ENCODE measurements around the gene SHROOM1.
"Not testable (repeated sequence)": the region's sequence is repeated elsewhere in the genome, so short reads cannot be mapped to it uniquely, and the experiment has no call there.

SHROOM1 gene, protein sequence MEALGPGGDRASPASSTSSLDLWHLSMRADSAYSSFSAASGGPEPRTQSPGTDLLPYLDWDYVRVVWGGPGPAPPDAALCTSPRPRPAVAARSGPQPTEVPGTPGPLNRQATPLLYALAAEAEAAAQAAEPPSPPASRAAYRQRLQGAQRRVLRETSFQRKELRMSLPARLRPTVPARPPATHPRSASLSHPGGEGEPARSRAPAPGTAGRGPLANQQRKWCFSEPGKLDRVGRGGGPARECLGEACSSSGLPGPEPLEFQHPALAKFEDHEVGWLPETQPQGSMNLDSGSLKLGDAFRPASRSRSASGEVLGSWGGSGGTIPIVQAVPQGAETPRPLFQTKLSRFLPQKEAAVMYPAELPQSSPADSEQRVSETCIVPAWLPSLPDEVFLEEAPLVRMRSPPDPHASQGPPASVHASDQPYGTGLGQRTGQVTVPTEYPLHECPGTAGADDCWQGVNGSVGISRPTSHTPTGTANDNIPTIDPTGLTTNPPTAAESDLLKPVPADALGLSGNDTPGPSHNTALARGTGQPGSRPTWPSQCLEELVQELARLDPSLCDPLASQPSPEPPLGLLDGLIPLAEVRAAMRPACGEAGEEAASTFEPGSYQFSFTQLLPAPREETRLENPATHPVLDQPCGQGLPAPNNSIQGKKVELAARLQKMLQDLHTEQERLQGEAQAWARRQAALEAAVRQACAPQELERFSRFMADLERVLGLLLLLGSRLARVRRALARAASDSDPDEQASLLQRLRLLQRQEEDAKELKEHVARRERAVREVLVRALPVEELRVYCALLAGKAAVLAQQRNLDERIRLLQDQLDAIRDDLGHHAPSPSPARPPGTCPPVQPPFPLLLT

DNA sequence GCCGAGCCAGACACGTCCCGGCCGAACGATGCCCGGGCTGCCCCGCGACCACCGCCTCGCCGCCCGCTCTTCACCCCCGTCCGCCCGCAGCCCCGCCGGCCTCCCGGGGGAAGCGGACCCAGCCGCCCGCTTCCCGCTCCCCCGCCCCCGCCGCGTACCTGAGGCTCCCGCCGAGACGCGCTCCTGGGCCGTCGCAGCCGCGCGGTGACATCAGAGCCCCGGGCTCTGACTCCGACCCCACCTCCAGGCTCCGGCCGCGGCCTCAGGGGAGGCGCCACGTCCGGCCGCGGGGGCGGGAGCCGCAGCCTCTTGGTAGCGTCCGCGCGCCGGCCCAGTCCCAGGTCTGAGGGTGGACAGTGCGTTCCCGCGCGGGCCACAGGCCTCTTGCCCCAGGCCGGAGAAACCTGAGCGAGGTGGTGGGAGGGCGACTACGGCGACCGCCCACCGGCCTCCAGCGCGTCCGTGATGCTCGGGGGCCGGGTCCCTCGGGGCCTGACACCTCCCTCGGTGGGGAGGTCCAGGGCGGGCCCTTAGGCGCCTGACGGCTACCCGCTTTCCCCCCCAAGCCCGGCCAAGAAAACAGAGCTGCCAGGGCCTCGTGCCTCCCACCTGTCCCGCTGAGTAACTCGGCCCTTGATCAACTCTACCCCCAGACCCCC lies at the start of gene SHROOM1:
TSS of gene SHROOM1 (minus strand) at position 212 of the 659 bp plus-strand sequence. CDS start 4,507 bp downstream, outside the sequence.
- peak; percentile 40 for DNase-seq

DNA sequence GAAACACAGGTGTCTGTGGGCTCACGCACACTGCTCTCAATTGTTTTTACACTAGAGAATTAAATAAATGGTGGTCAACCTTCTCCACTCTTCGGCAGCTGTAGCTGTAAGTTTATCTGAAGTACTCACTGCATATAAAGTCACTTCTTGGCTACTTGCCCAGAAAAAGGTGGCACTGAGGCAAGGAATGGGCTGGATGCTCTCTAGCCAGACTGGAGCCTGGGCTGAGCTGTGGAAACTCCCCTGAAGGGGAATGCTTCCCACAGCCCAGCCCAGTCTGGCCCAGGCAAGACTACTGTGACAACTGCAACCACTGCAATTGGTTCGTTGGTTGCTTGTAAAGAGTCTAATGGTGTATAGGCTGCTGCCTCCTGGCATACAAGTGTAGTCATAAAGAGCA lies 47.5 kb upstream of the SHROOM1 start:
- DNase-seq: peak; percentile 49

DNA sequence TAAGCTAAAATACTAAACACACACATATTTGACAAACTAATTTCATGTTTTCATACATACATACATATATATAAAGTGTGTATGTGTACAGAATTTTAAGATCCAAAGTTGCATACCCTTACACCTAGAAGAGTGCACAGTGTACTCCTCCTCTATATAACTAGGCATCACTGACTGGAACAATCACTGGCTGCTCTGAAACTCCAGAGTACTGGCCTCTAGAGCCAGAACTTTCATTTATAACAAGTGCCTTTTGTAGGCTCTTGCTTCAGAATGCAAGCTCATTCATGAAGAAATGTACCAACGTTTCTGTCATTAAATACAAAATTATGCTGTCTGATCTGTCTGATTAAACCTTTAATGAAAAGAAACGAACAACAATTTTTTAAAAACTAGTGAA lies 47.0 kb upstream of the SHROOM1 start:
- no peak for DNase-seq

DNA sequence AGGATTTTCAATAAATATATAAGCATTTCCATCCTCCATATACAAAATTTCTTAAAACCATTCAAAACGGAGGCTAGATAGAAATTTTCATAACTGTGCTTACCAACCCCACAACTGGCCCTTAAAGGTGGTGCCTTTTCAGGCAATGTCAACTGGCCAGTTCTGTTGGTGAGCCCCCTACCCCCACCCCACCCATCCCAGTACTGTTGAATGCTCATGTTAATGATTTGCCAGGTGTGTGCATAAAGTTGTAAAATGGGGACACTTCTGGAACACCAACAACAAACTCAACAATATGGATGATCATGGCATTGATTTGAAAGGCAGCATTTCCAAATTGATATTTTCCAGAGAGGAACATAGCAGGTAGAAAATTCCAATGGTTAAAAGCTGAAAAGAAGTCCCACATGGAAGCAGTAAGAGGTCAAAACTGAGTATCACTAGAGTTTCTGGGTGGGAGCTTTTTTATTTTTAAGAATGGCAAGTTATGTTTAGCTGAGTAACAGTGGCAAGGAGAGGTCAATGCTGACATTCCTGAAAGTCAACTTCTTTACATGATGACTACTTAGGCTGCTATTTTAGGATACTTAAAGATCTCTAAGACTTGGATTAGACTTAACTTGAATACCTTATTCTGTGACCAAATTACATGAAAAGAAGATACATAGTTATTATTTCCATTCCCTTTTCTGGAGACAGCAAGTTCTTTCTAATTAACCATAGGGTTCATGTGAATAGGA lies 45.7 kb upstream of the SHROOM1 start:
- no peak for DNase-seq

DNA sequence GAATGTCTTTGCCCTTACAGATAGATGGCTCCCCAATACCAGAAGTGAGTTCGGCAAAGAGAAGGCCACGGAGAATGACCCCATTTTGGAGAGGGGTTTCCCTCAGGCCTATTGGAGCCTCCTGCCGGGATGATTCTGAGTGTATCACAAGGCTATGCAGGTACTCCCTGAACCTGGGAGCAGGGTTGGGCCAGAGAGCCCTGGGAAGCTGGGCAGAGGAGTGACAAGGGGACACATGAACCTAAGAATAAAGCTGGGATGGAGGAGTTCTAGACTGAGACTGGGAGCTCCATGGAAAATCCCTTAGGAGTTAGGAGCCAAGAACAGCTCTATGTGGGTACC lies 43.5 kb upstream of the SHROOM1 start:
- DNase-seq: no peak

DNA sequence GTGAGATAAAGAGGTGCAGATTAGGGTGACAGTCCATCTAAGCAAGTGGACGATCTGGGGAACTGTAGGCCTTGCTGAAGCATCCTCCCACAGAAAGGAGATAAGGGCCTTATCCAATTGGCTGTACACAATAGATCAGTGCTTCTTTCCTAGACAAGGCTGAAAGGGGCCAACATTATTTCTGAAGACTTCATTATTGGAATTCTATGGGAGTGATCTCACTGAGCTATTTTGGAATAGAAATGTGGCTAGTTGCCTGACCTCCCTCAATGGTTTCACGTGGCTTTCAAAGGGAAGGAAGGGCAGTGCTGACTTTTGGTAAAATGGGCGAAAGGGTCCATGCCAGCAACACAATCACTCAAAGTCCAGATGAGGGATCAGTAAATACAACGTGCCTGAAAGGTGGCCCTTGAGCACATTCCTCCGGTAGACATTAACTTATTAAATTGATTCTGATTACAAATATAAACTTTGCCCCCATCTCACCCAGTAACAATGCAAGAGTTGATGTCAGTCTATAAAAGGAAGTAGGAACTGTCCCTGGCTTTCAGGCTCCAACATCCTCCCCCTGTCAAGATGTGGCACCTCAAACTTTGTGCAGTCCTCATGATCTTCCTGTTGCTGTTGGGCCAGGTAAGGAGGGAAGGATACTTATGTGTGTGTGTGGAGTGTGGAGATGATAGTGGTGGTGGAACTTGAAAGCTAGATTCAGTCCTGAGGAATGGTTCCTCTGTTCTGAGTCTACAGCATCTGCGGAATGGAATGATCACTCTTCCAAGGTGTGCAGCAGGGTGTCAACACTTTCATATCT lies 42.9 kb upstream of the SHROOM1 start, which contains the start of gene LEAP2:
TSS of gene LEAP2 (plus strand) at position 550 of the 811 bp plus-strand sequence. CDS start at position 577, 27 bp downstream.
- no peak for DNase-seq

DNA sequence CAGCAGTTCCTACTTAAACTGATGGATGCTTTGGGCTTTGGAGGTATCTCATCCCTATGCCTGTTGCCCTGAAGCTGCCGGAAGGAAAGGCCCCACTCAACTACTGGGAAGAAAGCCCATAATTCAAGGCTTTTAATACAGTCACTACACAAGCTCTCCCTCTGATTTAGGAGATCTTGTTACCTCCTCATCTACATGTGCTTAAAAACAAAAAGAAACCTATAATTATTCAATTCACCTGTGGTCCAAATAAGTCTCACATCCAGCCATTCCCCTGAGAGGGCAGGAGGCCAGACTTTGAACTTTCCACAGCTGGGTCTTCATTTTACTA lies 42.3 kb upstream of the SHROOM1 start:
- no peak for DNase-seq

DNA sequence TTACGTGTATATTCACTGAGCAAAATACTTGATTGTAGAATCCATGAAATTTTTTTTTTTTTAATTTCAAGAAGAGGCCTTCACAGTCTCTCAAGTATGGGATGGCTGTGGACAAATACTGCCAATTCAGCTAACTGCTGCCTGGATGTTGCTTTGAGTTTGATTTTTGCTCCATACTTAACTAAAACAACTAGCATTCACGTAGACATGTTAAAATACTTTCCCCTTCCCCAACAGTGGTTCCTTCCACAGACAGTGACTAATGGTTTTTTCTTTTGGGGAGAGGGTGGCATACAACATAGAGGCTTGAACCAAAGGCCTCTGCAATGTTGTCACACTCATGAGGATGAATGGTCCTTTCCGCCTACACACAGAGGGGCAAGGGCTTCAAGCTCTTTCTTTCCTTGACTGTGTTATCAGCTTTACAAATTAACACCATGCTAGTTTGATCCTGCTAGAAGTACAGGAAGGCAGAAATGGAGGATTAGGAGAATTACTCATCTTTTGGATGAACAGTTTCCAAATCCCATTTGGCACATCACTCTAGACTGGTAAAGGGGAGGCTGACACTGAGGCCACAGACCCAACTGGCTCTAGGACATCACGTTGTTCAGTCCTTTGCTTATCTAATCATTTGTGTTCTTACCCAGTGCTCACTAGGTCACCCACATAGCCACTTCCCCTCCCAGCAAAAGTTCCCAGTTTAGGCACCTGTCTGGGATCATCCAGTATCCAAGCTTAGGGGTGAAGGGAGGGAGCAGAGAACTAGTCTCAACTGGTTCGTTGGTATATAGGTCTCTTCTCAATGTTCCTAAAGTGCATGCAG lies 41.2 kb upstream of the SHROOM1 start:
- no peak for DNase-seq

DNA sequence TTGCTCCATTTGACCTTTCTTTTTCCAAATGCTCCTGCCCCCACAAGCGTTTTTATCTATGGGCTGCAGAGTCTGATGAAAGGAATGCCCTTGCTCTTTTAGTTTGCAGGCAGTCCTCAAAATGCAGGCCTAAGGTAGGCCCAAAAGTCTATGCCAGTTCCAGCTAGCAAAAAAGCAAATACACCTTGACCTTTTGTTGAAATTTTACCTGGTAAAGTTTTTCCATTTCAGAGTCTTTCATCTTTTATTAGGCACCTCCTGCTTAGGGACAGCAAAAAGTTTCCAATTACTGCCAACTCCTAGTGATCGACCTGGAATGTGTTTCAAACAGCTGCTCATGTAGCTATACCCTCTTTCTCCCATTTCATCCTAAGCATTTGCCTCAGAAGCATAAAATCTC lies 40.4 kb upstream of the SHROOM1 start:
- no peak for DNase-seq

DNA sequence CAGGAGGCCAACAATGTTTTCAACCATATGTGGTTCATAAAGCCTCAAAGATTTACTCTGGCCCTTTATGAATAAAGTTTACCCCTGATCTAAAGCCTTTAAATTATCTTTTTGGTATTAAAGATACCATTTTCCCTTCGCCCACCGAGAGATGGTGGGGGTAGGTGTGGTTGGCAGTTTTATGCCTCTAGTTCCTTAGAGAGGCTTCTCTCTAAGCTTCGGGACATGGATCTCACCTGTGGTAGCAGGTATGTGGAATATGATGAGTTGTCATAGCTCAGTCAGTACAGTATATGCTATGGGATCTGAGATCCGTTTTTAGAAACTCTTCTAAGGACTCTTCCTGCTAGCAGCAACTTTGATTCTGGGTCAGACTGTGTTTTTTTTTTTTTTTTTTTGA lies 38.3 kb upstream of the SHROOM1 start:
- no peak for DNase-seq

DNA sequence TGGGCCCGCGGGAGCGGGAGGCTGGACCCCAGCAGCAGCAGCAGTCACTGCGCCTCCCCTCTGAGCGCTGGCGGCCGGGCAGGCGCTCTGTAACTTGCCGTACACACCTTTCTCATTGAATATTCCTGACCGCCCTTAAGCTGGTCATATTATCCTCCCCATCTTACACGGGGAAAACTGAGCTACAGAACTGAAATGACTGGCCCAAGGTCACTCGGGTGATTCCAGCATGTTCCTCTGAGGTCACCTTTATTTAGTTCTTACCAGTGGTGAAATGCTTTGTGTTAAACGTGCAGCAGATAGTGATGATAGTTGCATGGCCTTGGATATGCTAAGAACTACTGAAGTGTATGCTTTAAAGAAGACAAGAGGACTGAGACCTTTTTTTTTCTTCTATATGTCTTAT lies 36.6 kb upstream of the SHROOM1 start:
- no peak for DNase-seq

DNA sequence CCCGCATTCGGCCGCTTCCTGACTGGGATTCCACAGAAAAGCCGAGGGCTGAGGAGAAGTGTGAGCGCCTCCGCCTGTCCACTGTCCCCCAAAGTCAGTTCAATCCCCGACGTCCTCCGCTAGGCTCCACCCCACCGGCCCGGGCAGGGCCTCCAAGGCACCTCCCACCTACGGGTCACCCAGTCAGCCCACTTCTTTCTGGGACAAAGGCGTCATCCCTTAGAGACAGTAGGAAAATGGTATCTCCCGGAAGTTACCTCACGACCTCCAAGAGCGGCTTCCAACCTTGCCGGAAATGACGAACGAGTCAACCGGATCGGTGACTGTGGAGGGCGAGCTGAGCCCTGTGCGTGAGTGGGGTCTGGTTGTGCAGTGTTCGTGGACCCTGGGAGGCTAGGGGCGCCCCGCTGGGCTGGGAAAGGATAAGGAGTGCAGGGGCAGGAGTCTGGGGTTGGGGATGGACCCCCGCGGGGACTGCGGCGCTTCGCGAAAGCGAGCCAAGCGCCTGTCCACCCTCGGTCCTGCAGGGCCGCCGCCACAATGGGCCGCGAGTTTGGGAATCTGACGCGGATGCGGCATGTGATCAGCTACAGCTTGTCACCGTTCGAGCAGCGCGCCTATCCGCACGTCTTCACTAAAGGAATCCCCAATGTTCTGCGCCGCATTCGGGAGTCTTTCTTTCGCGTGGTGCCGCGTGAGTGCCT lies 36.0 kb upstream of the SHROOM1 start, which contains the start of the genes GDF9 and UQCRQ:
TSS of gene GDF9 (minus strand) at position 128 of the 704 bp plus-strand sequence. CDS start 1,936 bp downstream, outside the sequence.
TSS of gene UQCRQ (plus strand) at position 301 of the 704 bp plus-strand sequence. CDS start at position 541, 240 bp downstream.
- DNase-seq: peak; percentile 94

DNA sequence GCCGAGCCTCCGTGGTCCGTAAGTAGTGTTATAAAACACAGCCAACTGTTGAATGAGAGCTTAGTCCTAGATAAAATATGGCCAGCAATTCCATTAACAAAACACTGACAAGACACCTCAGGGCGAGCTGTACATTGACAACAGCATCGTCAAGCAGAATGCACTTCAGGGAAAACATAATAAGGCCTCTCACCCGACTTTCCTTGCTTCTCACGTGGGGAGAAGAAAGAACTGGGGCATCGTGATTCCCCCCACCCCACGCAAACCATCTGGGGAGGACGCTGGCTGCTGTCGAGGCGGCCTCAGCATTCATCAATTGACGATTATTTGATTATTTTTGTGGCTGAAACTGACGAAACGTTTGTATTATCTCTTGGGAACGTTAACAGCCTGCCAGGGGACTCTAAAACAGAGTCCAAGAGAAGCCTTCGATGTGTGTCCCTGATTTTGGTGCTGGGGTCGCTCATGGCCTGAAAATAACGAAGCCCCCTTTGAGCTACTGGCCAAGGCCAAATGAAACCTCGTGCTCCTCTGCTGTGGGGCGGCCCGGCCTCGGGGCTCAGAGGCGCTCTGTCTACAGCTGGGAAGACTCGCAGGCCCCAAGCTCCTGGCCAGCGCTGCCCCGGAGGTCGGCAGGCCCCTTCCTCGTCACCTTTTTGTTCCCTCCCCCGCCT lies 35.4 kb upstream of the SHROOM1 start:
- no peak for DNase-seq

DNA sequence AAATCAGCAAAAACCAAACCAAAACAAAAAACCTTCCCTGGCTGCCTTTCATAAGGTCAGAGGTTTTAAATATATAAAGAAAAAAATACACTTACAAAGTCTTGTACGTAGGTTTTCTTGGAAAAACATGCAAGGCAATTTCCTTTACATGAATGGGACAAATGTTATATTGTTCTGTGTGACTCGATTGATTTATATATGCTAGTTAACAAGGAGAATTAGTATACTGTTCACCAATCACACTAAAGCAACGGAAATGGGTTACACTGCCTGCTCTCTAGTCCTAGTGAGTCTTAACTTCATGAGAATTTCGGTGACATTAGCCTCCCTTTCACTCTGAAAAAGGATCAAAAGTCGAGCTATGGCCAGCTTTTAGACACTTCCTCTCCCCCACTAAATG lies 30.3 kb upstream of the SHROOM1 start:
- DNase-seq: no peak

DNA sequence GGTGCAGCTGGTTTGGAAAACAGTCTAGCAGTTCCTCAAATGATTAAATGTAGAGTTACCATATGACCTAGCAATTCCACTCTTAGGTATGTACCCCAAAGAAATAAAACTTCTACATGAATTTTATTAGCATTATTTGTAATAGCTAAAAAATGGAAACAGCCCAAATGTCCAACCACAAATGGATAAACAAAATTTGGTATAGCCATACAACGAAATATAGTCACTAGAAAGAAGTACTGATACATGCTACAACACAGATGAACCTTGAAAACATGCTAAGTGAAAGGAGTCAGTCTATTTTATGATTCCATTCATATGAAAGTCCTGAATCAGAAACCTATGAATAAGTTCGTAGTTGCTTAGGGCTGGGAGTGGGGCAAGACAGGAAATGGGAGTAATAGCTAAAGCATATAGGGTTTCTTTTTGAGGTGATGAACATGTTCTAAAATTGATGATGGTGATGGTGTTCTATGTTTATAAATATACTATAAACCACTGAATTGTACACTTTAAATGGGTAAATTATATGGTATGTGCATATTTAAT lies 29.5 kb upstream of the SHROOM1 start:
- no peak for DNase-seq

DNA sequence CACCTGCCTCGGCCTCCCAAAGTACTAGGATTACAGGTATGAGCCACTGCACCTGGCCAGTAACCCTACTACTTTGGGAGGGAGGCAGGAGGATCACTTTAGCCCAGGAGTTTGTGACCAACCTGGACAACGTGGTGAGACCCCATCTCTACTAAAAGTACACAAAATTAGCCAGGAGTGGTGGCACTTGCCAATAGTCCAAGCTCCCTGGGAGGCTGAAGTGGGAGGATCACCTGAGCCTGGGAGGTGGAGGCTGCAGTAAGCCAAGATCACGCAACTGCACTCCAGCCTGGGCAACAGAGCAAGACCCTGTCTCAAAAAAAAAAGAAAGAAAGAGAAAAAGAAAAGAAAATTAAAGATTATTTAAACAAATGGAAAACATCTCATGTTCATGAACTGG lies 25.6 kb upstream of the SHROOM1 start:
- no peak for DNase-seq

DNA sequence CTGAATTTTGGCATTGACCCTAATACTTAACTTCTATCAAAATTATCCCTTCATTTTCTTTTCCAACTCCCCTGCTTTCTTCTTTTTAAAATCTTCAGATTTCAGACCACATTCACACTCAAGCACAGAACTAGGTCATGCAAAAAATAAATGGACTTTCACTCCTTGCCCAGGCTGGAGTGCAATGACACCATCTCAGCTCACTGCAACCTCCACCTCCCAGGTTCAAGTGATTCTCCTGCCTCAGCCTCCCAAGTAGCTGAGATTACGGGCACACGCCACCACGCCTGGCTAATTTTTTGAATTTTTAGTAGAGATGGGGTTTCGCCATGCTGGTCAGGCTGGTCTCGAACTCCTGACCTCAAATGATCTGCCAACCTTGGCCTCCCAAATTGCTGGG lies 24.5 kb upstream of the SHROOM1 start:
- not testable (repeated sequence) for DNase-seq

DNA sequence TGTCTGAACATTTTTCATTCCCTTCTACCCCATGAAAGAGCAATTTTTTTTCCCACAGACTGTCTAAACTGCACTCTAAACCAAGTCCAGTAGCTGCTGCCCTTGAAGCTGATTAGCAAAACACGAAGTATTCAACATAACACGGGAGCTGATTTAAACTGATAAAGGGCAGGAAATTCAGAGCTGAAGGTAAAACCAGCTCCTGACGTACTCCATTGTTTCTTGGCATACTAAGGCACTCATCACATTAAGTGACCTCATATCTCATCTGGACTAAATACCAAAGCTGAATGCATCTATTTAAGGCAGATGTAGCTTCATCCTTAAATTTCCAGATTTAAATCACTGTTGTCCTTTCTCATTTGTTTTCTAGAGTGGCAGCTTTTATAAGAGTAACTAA lies 23.9 kb upstream of the SHROOM1 start:
- DNase-seq: no peak

DNA sequence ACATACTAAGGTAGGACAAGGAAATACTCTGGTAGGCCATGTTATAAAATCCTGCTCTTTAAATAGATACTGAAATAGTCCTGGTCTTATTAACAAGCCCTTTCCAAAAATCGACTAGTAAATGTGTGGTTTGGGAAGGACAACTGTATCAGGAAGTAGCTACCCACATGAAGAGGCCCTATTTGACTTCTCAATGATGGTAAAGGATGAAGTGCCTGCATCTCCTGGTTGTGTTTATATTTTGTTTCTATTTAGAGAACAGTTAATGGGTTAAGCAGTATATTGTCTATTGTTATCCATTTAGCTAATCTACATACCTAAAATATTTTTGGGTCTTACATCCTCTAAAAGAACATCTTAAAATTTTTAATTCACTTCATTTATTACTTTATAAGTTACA lies 23.3 kb upstream of the SHROOM1 start:
- no peak for DNase-seq

Data from NCI-H1105 (cell line).